Measurements from ENCODE around the gene CLPSL2.
"Not testable (repeated sequence)": the region's sequence is repeated elsewhere in the genome, so short reads cannot be mapped to it uniquely, and the experiment has no call there.

The CLPSL2 gene, protein sequence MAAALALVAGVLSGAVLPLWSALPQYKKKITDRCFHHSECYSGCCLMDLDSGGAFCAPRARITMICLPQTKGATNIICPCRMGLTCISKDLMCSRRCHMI

GRCh38 chr6:35776364-35777215, at the start of gene CLPSL2:
Gene CLPSL2 (plus strand): TSS chr6:35776598. CDS start chr6:35776619, 21 bp downstream.
- DNase-seq (ENCODE audit: low spot score): peak; percentile 36

- peak; percentile 43 for DNase-seq (ENCODE audit: low spot score)
Measured at GRCh38 chr6:35727231-35727934, 49.0 kb upstream of the CLPSL2 start.

DNA sequence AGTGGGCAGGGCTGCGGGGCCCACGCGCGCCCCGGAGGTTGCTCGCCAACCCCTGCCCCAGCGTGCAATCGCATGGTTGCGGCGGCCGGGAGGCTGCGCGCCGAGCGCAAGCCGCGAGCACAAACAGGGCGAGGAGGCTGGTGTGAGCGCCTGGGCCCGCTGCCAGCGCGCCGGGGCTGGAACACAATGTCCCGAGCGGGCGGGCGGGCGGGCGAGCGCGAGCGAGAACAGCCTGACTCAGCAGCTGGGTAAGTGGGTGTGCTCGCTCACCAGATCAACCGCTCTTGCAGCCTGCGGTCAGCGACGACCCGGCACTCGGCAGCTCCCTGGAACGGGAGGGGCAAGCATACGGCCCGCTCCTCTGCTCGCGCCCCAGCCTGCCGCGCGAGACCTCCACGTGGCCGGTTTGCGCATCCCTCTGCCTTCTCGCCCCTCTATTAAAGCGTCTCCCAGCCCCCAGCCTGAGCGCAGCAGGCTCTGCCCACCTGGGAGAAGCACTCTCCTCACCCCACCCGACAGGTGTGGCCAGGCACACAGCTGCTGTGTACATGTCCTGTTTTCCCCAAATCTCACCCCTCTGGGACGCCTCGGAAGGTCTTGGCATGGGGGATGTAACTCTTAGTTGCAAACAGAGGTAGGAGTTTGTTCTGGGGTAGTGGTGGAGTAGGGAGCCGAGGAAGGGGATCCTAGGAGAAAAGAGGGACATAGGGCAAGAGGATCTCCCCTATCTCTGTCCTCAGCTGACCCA, 48.3 kb upstream of the CLPSL2 start:
- peak; percentile 88 for DNase-seq (ENCODE audit: low spot score)

DNA sequence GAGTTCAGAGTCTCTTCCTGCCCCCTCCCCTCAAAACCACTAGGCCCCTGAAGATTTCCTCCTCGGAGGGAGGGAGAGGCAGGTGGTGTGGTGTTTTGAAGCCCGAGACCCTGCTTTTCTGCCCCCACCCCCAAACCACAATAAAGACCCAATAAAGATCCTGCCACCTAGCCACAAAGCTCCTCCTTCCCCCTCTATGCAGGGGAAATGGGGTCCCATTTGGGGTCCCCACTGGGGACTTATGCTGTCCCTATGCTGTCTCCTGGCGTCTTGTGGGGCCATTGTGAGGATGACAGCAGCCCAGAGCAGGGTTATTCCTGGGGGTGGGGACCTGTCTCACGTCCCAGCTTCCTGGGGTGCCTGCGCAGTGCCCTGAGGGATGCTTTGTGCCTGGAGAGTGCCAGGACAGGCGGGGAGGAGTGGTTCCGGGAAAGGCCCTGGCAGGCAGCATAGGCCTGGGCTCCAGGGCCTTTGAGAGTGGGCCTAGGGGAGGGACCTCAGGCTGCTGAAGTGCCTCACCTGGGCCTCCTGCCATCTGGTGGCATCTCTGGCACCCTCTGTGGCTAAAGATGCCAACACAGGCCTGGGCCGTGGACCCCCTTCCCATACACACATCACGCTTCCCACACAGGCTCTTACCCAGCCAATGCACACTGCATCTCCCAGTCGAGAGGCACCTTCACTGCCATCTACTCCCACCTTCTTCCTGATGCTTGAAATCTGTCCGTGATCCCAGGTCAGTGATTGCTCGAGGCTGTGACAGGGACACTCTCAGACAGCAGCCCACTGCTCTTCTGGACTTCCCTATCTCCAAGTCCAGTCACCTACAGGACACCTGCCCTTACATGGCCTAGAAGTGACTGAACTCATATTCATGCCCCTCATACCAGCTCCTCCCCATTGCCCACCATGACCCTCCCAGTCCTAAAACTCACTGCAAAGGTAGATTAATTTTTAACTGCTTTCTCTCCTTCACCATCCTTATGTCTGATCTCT, 47.4 kb upstream of the CLPSL2 start:
- peak; percentile 48 for DNase-seq (ENCODE audit: low spot score)

DNA sequence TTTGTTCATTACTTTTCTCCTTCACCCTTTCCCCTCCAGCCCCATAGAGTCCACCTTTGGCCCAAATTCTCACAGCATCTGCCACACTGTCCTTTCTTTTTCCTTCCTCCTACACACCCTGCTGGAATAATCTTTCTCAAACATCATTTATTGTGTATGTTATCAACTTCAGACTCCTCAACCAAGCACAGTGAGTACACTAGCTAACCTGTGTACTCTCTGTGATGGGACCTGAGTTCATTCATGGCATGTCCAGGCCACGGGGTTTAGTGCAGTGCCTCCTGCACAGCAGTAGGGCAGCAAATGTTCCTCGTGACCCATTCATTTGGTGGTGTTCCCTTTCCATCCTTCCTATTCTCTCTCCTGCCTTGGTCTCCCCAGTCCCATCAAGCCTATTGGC, 46.7 kb upstream of the CLPSL2 start:
- no peak for DNase-seq (ENCODE audit: low spot score)

- DNase-seq (ENCODE audit: low spot score): no peak
Measured at GRCh38 chr6:35730745-35731413, 45.5 kb upstream of the CLPSL2 start.

DNA sequence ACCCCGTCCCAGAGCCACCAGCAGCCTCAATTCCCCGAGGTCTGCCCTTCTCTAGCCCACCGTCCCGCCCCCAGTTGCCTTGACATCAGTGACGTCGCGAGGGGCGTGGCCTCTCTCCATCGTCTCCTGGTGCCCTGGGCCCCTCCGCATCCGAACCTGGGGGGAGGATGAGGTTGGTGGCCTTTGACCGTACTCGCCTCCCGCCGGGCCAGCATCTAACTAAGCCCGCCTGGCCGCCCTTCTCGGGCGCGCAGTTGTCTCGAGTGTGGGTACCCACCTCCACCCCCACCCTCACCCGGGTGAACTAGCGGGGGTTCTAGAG, 45.0 kb upstream of the CLPSL2 start:
- DNase-seq (ENCODE audit: low spot score): peak; percentile 67

- peak; percentile 76 for DNase-seq (ENCODE audit: low spot score)
Measured at GRCh38 chr6:35731736-35732532, 44.5 kb upstream of the CLPSL2 start.

- DNase-seq (ENCODE audit: low spot score): no peak
Measured at GRCh38 chr6:35733633-35734032, 42.8 kb upstream of the CLPSL2 start.

- DNase-seq (ENCODE audit: low spot score): not testable (repeated sequence)
Measured at GRCh38 chr6:35734319-35734718, 42.1 kb upstream of the CLPSL2 start.

GRCh38 chr6:35735452-35735851, 40.9 kb upstream of the CLPSL2 start:
- no peak for DNase-seq (ENCODE audit: low spot score)

DNA sequence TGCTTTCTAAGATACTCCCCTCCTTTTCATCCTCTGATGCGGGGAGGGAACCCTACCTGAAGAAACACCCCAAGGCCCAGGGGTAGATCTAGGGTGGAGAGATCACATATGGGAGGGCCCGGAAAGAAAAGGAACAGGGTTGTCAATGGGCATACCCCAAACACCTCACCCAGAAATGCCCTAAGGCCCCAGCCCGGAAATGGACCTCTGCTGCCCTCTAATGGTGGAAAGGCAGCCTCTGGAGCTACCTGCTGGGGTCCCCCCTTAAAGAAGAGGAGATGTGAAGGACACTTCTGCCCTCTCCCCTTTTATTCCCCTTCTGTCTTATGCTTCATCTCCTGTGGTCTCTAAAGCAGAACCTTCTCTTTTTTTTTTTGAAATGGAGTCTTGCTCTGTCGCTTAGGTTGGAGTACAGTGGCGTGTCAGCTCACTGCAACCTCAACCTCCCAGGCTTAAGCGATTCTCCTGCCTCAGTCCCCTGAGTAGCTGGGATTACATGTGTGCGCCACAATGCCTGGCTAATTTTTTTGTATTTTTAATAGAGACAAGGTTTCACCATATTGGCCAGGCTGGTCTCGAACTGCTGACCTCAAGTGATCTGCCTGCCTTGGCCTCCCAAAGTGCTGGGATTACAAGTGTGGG, 40.0 kb upstream of the CLPSL2 start:
- peak; percentile 24 for DNase-seq (ENCODE audit: low spot score)

DNA sequence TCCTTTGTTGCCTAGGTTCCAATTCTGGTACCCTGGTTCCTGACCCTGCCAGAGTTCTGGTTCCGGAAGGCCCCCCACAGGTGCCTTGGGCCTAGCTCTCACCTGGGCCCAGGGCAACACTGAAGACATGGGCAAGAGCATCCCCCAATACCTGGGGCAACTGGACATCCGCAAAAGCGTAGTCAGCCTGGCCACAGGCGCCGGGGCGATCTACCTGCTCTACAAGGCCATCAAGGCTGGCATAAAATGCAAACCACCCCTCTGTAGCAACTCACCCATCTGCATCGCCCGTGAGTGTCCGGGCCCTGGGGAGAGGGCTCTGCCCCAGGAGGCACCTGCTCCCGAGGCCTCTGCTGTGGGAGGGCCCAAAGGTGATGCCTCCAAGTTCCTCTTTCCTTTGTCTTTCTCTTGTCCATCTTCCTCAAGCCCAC, 39.4 kb upstream of the CLPSL2 start, which contains the start of gene ARMC12:
Gene ARMC12, plus strand, starts transcription at position 51 of the 431 bp plus-strand sequence. Its CDS starts 77 bp downstream, at position 128.
- no peak for DNase-seq (ENCODE audit: low spot score)

DNA sequence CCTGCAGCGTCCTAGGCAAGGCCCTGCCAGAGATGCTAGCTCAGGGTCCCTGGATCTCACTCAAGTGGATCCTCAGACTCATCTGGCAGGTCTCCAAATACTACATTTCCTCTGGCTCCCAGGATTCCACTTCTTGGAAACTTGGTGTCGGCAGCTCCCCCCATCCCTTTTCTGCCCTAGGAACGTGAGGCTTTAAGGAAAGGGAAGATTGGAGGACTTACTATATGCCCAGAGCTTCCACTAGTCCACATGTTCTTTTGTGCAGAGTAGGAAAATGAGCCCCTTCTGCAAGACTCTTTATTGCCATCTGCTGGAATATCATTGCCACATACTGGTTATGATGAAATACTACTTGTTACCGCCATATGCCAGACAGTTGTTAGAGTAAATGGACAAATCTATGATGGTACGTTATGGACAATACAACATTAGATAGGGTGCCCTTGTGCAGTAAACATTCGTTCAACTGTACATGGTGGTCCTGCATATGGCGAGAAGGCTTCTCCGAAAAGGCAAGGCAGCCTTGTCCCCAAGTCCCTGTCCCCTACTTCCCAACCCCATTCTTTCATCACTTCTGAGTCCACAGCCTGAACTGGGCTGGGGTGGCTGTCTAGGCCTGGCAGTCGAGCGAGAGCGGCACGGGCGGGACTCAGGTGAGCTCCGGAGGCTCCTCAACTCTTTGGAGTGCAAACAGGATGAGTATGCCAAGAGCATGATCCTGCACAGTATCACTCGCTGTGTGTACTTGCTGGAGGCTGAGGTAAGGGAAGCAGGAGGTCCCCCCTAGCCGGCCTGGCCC, 38.8 kb upstream of the CLPSL2 start:
- DNase-seq (ENCODE audit: low spot score): peak; percentile 80

GRCh38 chr6:35739645-35740524, 36.5 kb upstream of the CLPSL2 start:
- DNase-seq (ENCODE audit: low spot score): no peak

- DNase-seq (ENCODE audit: low spot score): no peak
Measured at GRCh38 chr6:35742842-35743241, 33.6 kb upstream of the CLPSL2 start.

- DNase-seq (ENCODE audit: low spot score): no peak
Measured at GRCh38 chr6:35745509-35745908, 30.9 kb upstream of the CLPSL2 start.
